HEK293 (cell line): ENCODE data around the gene RPS6KA2.

Experiments
- CTCF ChIA-PET: fragments of 350-600 bp; formaldehyde crosslinking; extraction: SDS; loops from one replicate; lab custom pipeline; 2021; ENCODE audit warnings: antibody characterized with exemption; lab: Yijun Ruan, JAX
- POLR2A ChIA-PET: fragments of 300-600 bp; formaldehyde crosslinking; extraction: SDS; loops from one replicate; lab custom pipeline; 2020; ENCODE audit warnings: antibody characterized with exemption, inconsistent platforms; lab: Yijun Ruan, JAX
- H3K27ac ChIP-seq: fragments of 200-500 bp; sonication (Bioruptor generic); 2 replicates; pipeline ENCODE4 v1.5.1; 2014; ENCODE audit warnings: low read depth, low read length, control low read depth, inconsistent platforms; ENCODE audit errors: extremely low read depth
- H3K36me3 ChIP-seq, 2 experiments: fragments of 200-500 bp in 1 of 2; sonication (Bioruptor generic) in 1 of 2; 1 replicate in 1 of 2; 2 replicates in 1 of 2; pipeline ENCODE4 v1.5.1; 2014 to 2017; ENCODE audit warnings: inconsistent platforms in 2 of 2, low read length in 2 of 2; ENCODE audit not compliant: control insufficient read depth in 2 of 2, insufficient read depth in 1 of 2
- H3K4me1 ChIP-seq: fragments of 200-500 bp; sonication (Bioruptor generic); 2 replicates; pipeline ENCODE4 v1.5.1; 2014; ENCODE audit warnings: mild to moderate bottlenecking, low read length, inconsistent platforms; ENCODE audit not compliant: control insufficient read depth, insufficient read depth
- H3K4me3 ChIP-seq: 2 replicates; pipeline ENCODE4 v1.5.1; 2011; ENCODE audit warnings: low read depth, mild to moderate bottlenecking, control low read depth, low read length, moderate library complexity
- H3K9me3 ChIP-seq: fragments of 200-500 bp; sonication (Bioruptor generic); 2 replicates; pipeline ENCODE4 v1.5.1; 2014; ENCODE audit warnings: low read depth, low read length, inconsistent platforms; ENCODE audit not compliant: control insufficient read depth, insufficient read depth
- BCL11A ChIP-seq: fragments of 450-650 bp; formaldehyde crosslinking; IDR thresholded peaks from 2 replicates; pipeline ENCODE4 v1.5.1; 2016; ENCODE audit warnings: low read depth, missing biosample characterization, missing genetic modification characterization
- HOXC10 ChIP-seq: sonication (generic); formaldehyde crosslinking; IDR thresholded peaks from 2 replicates; pipeline ENCODE4 v1.8.1; 2023; ENCODE audit warnings: mild to moderate bottlenecking, missing genetic modification reagents
- KLF1 ChIP-seq: fragments of 450-650 bp; formaldehyde crosslinking; IDR thresholded peaks from 2 replicates; pipeline ENCODE4 v1.5.1; 2016; ENCODE audit warnings: missing biosample characterization, missing genetic modification characterization
- PATZ1 ChIP-seq: fragments of 450-650 bp; formaldehyde crosslinking; IDR thresholded peaks from 2 replicates; pipeline ENCODE4 v1.5.1; 2016; ENCODE audit warnings: missing biosample characterization, missing genetic modification characterization
- PRDM2 ChIP-seq: fragments of 450-650 bp; formaldehyde crosslinking; IDR thresholded peaks from 2 replicates; pipeline ENCODE4 v1.5.1; 2016; ENCODE audit warnings: missing biosample characterization, missing genetic modification characterization, borderline replicate concordance
- SP2 ChIP-seq: fragments of 450-650 bp; formaldehyde crosslinking; IDR thresholded peaks from 2 replicates; pipeline ENCODE4 v1.5.1; 2016; ENCODE audit warnings: missing biosample characterization, missing genetic modification characterization
- SP3 ChIP-seq: fragments of 450-650 bp; formaldehyde crosslinking; IDR thresholded peaks from 2 replicates; pipeline ENCODE4 v1.5.1; 2016; ENCODE audit warnings: missing biosample characterization, missing genetic modification characterization
- ZBTB44 ChIP-seq: fragments of 450-650 bp; IDR thresholded peaks from 2 replicates; pipeline ENCODE4 v1.5.1; 2018; ENCODE audit warnings: missing biosample characterization, mild to moderate bottlenecking, missing genetic modification characterization
- ZFHX2 ChIP-seq: fragments of 450-650 bp; formaldehyde crosslinking; conservative IDR thresholded peaks from 2 replicates; pipeline ENCODE4 v1.5.1; 2016; ENCODE audit warnings: missing biosample characterization, missing genetic modification characterization
- ZNF132 ChIP-seq: fragments of 450-650 bp; formaldehyde crosslinking; IDR thresholded peaks from 2 replicates; pipeline ENCODE4 v1.5.1; 2017; ENCODE audit warnings: missing biosample characterization, missing genetic modification characterization, borderline replicate concordance
- ZNF133 ChIP-seq: fragments of 450-650 bp; formaldehyde crosslinking; IDR thresholded peaks from 2 replicates; pipeline ENCODE4 v1.5.1; 2016; ENCODE audit warnings: missing biosample characterization, missing genetic modification characterization
- ZNF354C ChIP-seq: fragments of 450-650 bp; formaldehyde crosslinking; IDR thresholded peaks from 2 replicates; pipeline ENCODE4 v1.5.1; 2016; ENCODE audit warnings: missing biosample characterization, missing genetic modification characterization, low read depth, borderline replicate concordance
- ZNF426 ChIP-seq: fragments of 450-650 bp; formaldehyde crosslinking; IDR thresholded peaks from 2 replicates; pipeline ENCODE4 v1.5.1; 2017; ENCODE audit warnings: missing biosample characterization, missing genetic modification characterization, mild to moderate bottlenecking, inconsistent platforms, moderate library complexity
- ZNF521 ChIP-seq: fragments of 450-650 bp; formaldehyde crosslinking; IDR thresholded peaks from 2 replicates; pipeline ENCODE4 v1.5.1; 2017; ENCODE audit warnings: missing biosample characterization, mild to moderate bottlenecking, missing genetic modification characterization
- ZNF529 ChIP-seq: fragments of 450-650 bp; formaldehyde crosslinking; IDR thresholded peaks from 2 replicates; pipeline ENCODE4 v1.5.1; 2017; ENCODE audit warnings: missing genetic modification characterization, missing biosample characterization; ENCODE audit not compliant: insufficient replicate concordance
- ZNF548 ChIP-seq: fragments of 450-650 bp; formaldehyde crosslinking; IDR thresholded peaks from 2 replicates; pipeline ENCODE4 v1.5.1; 2016; ENCODE audit warnings: missing biosample characterization, missing genetic modification characterization
- ZNF580 ChIP-seq: fragments of 450-650 bp; formaldehyde crosslinking; IDR thresholded peaks from 2 replicates; pipeline ENCODE4 v1.5.1; 2016; ENCODE audit warnings: missing biosample characterization, missing genetic modification characterization
- ZNF626 ChIP-seq: fragments of 450-650 bp; sonication (Bioruptor Pico); formaldehyde crosslinking; IDR thresholded peaks from 2 replicates; pipeline ENCODE4 v1.5.1; 2018; ENCODE audit warnings: missing biosample characterization, missing genetic modification characterization, inconsistent platforms
- ZNF639 ChIP-seq: fragments of 450-650 bp; formaldehyde crosslinking; IDR thresholded peaks from 2 replicates; pipeline ENCODE4 v1.5.1; 2016; ENCODE audit warnings: missing biosample characterization, missing genetic modification characterization
- ZNF664 ChIP-seq: fragments of 450-650 bp; formaldehyde crosslinking; IDR thresholded peaks from 2 replicates; pipeline ENCODE4 v1.5.1; 2016; ENCODE audit warnings: missing biosample characterization, missing genetic modification characterization
- ZNF837 ChIP-seq: fragments of 450-650 bp; formaldehyde crosslinking; IDR thresholded peaks from 2 replicates; pipeline ENCODE4 v1.5.1; 2016; ENCODE audit warnings: missing biosample characterization, missing genetic modification characterization
- ZSCAN16 ChIP-seq: fragments of 450-650 bp; formaldehyde crosslinking; IDR thresholded peaks from 2 replicates; pipeline ENCODE4 v1.5.1; 2016; ENCODE audit warnings: missing biosample characterization, missing genetic modification characterization
- ZSCAN23 ChIP-seq: fragments of 450-650 bp; formaldehyde crosslinking; IDR thresholded peaks from 2 replicates; pipeline ENCODE4 v1.5.1; 2016; ENCODE audit warnings: missing biosample characterization, missing genetic modification characterization

The RPS6KA2 gene

GRCh38 chr6:166494101-166494441 lies 133.0 kb downstream of the RPS6KA2 start:
- ChIA-PET POLR2A (no interaction called here), CTCF (no interaction called here)
- TF ChIP-seq ZNF354C (no peak), SP3 (tag by site-specific recombination) (no peak), ZNF132 (tag by site-specific recombination) (no peak), ZNF664 (tag by site-specific recombination) (no peak), ZNF837 (tag by site-specific recombination) (no peak), ZNF521 (tag by site-specific recombination) (no peak), ZNF529 (no peak), ZNF626 (tag by site-specific recombination) (no peak), ZNF639 (tag by site-specific recombination) (no peak), PATZ1 (tag by site-specific recombination) (no peak)
- Histone ChIP-seq H3K9me3 (no peaks in the 10 kb centered on the region), H3K36me3 (peaks cover 0 to 9% of the 10 kb centered on the region in 2 experiments; a peak in 1 of 3 replicates), H3K4me1 (peaks cover 18% of the 10 kb centered on the region), H3K4me3 (no peak overlapping the region), H3K27ac (no peak overlapping the region)

- POLR2A ChIA-PET, result no interaction called here
- no peak for TF ChIP-seq ZNF426 (tag by site-specific recombination)
- no peak for TF ChIP-seq HOXC10 (CRISPR knock-in tag)
- TF ChIP-seq PRDM2 (tag by site-specific recombination), result no peak
- TF ChIP-seq ZNF548 (tag by site-specific recombination), result no peak
- no peak for TF ChIP-seq ZFHX2 (tag by site-specific recombination)
- TF ChIP-seq ZSCAN16 (tag by site-specific recombination), result no peak
- no peak for TF ChIP-seq ZNF133 (tag by site-specific recombination)
- no peak for TF ChIP-seq ZBTB44 (tag by site-specific recombination)
- no peak for TF ChIP-seq ZNF580 (tag by site-specific recombination)
- TF ChIP-seq ZNF664 (tag by site-specific recombination), result no peak
- TF ChIP-seq ZSCAN23 (tag by site-specific recombination), result no peak
- TF ChIP-seq SP2 (tag by site-specific recombination), result no peak
- TF ChIP-seq KLF1 (tag by site-specific recombination), result no peak
- no peak for TF ChIP-seq BCL11A (tag by site-specific recombination)
These were observed 133.5 kb downstream of the RPS6KA2 start for GRCh38 chr6:166493427-166494100.

More at GRCh38 chr6:166493427-166494100, 133.5 kb downstream of the RPS6KA2 start:
- Histone ChIP-seq H3K4me3 (no peak overlapping the region), H3K9me3 (no peaks in the 10 kb centered on the region), H3K27ac (no peak overlapping the region), H3K36me3 (peaks cover 0 to 9% of the 10 kb centered on the region in 2 experiments; a peak in 1 of 3 replicates), H3K4me1 (peaks cover 18% of the 10 kb centered on the region)
- CTCF ChIA-PET, result interaction anchor here (0.7 kb wide), 1 partner anchor 17 kb away, joined by 4 read pairs; no protein-coding TSS in a partner anchor
